OCI-LY7 (cell line): Measurements from ENCODE around the gene PDXDC1.
"Not testable (repeated sequence)": the region's sequence is repeated elsewhere in the genome, so short reads cannot be mapped to it uniquely, and the experiment has no call there.

ENCODE experiments used
- CTCF ChIP-seq: fragments of 200-600 bp; sonication (generic); conservative IDR thresholded peaks from 2 replicates; pipeline ENCODE4 v1.5.1; 2014; ENCODE audit warnings: mild to moderate bottlenecking, antibody characterized with exemption, low read length, moderate library complexity, mixed read lengths
- EZH2phosphoT487 ChIP-seq: fragments of 200-600 bp; sonication (generic); IDR thresholded peaks from 2 replicates; pipeline ENCODE4 v1.6.1; 2018; ENCODE audit warnings: low read depth, borderline replicate concordance, mild to moderate bottlenecking, mixed run types, antibody characterized with exemption, low read length, moderate library complexity, mixed read lengths

DNA sequence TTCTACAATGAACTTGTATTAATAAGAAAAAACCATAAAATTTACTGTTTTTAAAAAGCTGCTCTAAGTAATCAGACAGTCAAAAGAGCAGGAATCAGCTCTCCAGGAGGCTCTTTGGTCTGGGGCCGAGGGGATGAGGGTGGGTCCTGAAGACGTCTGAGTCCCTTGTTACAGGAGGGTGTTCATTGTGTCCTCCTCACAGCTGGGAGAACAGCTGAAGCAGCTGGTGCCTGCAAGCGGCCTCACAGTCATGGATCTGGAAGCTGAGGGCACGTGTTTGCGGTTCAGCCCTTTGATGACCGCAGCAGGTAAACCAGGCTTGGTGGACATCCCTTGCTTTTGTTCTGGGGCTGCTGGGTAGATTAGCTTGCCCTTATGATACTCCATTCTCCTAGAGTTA is 54.9 kb downstream of the PDXDC1 start:
- TF ChIP-seq EZH2phosphoT487, CTCF: not testable (repeated sequence)
